ENCODE measurements around the gene TIGD3. TPM values are rescaled to one million over a fixed set of nuclear protein-coding genes. Genes with fewer than 3 reads are reported as not detected.

TIGD3 gene
- total and polyA plus RNA-seq, 9 of the 15 experiments (the other 6 are each of a cell fraction or from before 2014, with no cell fraction given): 0.06 to 1.3 (median 0.56) TPM

DNA sequence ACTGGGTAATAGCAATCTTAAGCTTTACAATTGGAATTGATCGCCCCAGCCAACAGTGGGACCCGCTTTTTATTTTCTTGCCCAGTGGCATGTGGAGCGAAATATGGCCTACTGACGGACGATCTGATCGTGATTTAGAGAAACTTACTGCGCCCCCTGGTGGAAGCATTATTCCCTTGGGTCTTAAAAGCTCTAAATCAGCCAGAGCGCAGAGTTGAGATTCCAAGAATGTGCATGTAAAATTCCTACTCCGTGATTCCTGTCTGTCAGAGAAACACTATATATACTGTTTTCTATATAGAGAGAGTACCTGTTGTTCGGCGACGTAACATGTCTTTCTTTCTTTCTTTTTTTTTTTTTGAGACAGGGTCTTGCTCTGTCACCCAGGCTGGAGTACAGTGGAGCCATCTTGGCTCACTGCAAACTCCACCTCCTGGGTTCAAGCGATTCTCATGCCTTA is 24.6 kb upstream of the TIGD3 start (continued):
- TF ChIP-seq, protein P1, sequence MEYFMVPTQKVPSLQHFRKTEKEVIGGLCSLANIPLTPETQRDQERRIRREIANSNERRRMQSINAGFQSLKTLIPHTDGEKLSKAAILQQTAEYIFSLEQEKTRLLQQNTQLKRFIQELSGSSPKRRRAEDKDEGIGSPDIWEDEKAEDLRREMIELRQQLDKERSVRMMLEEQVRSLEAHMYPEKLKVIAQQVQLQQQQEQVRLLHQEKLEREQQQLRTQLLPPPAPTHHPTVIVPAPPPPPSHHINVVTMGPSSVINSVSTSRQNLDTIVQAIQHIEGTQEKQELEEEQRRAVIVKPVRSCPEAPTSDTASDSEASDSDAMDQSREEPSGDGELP (CRISPR knock-in tag; IDR thresholded peaks at IDR 0.05; ENCODE audit: borderline replicate concordance): no peak
- TF ChIP-seq, protein P2, sequence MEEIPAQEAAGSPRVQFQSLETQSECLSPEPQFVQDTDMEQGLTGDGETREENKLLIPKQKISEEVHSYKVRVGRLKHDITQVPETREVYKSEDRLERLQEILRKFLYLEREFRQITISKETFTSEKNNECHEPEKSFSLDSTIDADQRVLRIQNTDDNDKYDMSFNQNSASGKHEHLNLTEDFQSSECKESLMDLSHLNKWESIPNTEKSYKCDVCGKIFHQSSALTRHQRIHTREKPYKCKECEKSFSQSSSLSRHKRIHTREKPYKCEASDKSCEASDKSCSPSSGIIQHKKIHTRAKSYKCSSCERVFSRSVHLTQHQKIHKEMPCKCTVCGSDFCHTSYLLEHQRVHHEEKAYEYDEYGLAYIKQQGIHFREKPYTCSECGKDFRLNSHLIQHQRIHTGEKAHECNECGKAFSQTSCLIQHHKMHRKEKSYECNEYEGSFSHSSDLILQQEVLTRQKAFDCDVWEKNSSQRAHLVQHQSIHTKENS (CRISPR knock-in tag; IDR thresholded peaks at IDR 0.05): no peak
- TF ChIP-seq CCNT2 (IDR thresholded peaks at IDR 0.05; ENCODE audit: borderline replicate concordance, extremely low read depth, insufficient read length, low read depth, low read length) (no peak), CHCHD3 (CRISPR knock-in tag; IDR thresholded peaks at IDR 0.05) (no peak), GATAD2B (IDR thresholded peaks at IDR 0.05; ENCODE audit: borderline replicate concordance) (no peak), HDAC3 (IDR thresholded peaks at IDR 0.05; ENCODE audit: borderline replicate concordance, partially characterized antibody) (no peak), ZNF77 (CRISPR knock-in tag; IDR thresholded peaks at IDR 0.05) (no peak), SIN3B (IDR thresholded peaks at IDR 0.05; ENCODE audit: low read depth) (no peak), GABPB1 (CRISPR knock-in tag; IDR thresholded peaks at IDR 0.05) (no peak), SIX5 (IDR thresholded peaks at IDR 0.05; ENCODE audit: borderline replicate concordance in 1 of 2, insufficient read depth in 1 of 2, low read depth in 1 of 2, low read length in 2 of 2) (no peak), PTBP1 (IDR thresholded peaks at IDR 0.05; ENCODE audit: low read depth, low read length) (no peak), ATF1 (CRISPR knock-in tag; IDR thresholded peaks at IDR 0.05) (no peak), ATF1 (tag; IDR thresholded peaks at IDR 0.05) (no peak; the same call in 1 of the 2 replicates), RAD21 (CRISPR knock-in tag; conservative IDR thresholded peaks at IDR 0.05 in 1 of 2, IDR thresholded peaks at IDR 0.05 in 1 of 2) (peak; percentile 55 to 74), RBFOX2 (IDR thresholded peaks at IDR 0.05; ENCODE audit: low read depth, low read length) (no peak), ZNF445 (CRISPR knock-in tag; IDR thresholded peaks at IDR 0.05; ENCODE audit: low read depth) (no peak), NR3C1 (CRISPR knock-in tag; IDR thresholded peaks at IDR 0.05) (no peak)
- TF ChIP-seq, protein P3, sequence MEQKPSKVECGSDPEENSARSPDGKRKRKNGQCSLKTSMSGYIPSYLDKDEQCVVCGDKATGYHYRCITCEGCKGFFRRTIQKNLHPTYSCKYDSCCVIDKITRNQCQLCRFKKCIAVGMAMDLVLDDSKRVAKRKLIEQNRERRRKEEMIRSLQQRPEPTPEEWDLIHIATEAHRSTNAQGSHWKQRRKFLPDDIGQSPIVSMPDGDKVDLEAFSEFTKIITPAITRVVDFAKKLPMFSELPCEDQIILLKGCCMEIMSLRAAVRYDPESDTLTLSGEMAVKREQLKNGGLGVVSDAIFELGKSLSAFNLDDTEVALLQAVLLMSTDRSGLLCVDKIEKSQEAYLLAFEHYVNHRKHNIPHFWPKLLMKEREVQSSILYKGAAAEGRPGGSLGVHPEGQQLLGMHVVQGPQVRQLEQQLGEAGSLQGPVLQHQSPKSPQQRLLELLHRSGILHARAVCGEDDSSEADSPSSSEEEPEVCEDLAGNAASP (IDR thresholded peaks at IDR 0.05): no peak
- TF ChIP-seq, protein P4, sequence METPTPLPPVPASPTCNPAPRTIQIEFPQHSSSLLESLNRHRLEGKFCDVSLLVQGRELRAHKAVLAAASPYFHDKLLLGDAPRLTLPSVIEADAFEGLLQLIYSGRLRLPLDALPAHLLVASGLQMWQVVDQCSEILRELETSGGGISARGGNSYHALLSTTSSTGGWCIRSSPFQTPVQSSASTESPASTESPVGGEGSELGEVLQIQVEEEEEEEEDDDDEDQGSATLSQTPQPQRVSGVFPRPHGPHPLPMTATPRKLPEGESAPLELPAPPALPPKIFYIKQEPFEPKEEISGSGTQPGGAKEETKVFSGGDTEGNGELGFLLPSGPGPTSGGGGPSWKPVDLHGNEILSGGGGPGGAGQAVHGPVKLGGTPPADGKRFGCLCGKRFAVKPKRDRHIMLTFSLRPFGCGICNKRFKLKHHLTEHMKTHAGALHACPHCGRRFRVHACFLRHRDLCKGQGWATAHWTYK (CRISPR knock-in tag; IDR thresholded peaks at IDR 0.05): no peak
- TF ChIP-seq, protein P5, sequence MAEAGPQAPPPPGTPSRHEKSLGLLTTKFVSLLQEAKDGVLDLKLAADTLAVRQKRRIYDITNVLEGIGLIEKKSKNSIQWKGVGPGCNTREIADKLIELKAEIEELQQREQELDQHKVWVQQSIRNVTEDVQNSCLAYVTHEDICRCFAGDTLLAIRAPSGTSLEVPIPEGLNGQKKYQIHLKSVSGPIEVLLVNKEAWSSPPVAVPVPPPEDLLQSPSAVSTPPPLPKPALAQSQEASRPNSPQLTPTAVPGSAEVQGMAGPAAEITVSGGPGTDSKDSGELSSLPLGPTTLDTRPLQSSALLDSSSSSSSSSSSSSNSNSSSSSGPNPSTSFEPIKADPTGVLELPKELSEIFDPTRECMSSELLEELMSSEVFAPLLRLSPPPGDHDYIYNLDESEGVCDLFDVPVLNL (CRISPR knock-in tag; IDR thresholded peaks at IDR 0.05; ENCODE audit: low read depth): no peak
- TF ChIP-seq, protein P6, sequence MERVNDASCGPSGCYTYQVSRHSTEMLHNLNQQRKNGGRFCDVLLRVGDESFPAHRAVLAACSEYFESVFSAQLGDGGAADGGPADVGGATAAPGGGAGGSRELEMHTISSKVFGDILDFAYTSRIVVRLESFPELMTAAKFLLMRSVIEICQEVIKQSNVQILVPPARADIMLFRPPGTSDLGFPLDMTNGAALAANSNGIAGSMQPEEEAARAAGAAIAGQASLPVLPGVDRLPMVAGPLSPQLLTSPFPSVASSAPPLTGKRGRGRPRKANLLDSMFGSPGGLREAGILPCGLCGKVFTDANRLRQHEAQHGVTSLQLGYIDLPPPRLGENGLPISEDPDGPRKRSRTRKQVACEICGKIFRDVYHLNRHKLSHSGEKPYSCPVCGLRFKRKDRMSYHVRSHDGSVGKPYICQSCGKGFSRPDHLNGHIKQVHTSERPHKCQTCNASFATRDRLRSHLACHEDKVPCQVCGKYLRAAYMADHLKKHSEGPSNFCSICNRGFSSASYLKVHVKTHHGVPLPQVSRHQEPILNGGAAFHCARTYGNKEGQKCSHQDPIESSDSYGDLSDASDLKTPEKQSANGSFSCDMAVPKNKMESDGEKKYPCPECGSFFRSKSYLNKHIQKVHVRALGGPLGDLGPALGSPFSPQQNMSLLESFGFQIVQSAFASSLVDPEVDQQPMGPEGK (CRISPR knock-in tag; IDR thresholded peaks at IDR 0.05; ENCODE audit: borderline replicate concordance): no peak
